ENCODE measurements around the gene CDC40.

The CDC40 gene

DNA sequence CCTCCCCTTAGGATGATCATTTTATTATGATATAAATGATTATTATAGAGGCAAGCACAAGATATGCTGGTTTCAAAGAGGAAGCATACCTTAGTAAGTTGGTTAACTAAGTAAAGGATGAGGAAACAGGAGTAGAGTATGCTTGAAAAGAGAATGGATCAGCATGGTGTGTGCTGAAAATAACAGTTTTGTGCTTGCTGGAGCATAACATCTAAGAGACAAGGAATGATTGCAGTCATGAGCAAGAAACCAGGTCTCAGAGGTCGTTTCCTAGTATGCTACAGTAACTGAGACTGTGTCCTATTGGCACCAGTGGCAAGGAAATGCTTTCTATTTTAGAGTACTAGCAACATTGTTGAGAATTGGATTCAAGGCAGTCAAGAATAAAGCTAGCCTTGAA is 34.1 kb downstream of the CDC40 start:
- no peaks in the 10 kb centered on the region for H3K79me2 ChIP-seq

DNA sequence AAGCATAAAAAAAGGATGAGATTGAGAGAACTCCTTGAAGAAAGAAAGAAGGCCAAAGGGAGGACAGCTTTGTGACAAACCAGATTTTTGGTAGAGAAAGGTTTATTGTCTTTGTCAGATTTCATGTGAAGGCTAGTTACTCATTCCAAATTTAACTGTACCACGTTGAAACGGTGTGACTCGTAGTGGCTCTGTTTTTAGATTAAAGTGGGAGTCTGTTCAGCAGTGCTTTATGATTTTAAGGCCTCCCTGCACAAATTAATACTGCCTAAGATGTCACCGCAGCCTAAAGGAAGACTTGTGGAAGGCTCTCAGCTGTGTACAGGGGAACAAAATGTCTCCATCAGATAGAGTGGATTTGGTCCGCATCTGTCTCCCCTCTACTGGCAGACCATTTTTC is 35.9 kb downstream of the CDC40 start:
- H2AFZ ChIP-seq = no peak overlapping the region
- H3K4me2 ChIP-seq (ENCODE audit: low read length) = no peak overlapping the region
- no peaks in the 10 kb centered on the region for H3K36me3 ChIP-seq (ENCODE audit: control insufficient read depth, insufficient read depth, low read length)
- H3K9me3 ChIP-seq (ENCODE audit: control insufficient read depth, low read length) = no peaks in the 10 kb centered on the region
- no peak overlapping the region for H3K4me3 ChIP-seq (ENCODE audit: low read depth, low read length)
- TF ChIP-seq, protein P1, sequence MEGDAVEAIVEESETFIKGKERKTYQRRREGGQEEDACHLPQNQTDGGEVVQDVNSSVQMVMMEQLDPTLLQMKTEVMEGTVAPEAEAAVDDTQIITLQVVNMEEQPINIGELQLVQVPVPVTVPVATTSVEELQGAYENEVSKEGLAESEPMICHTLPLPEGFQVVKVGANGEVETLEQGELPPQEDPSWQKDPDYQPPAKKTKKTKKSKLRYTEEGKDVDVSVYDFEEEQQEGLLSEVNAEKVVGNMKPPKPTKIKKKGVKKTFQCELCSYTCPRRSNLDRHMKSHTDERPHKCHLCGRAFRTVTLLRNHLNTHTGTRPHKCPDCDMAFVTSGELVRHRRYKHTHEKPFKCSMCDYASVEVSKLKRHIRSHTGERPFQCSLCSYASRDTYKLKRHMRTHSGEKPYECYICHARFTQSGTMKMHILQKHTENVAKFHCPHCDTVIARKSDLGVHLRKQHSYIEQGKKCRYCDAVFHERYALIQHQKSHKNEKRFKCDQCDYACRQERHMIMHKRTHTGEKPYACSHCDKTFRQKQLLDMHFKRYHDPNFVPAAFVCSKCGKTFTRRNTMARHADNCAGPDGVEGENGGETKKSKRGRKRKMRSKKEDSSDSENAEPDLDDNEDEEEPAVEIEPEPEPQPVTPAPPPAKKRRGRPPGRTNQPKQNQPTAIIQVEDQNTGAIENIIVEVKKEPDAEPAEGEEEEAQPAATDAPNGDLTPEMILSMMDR (IDR thresholded peaks at IDR 0.05) = no peak
- H3K27me3 ChIP-seq (ENCODE audit: control insufficient read depth, insufficient read depth, low read length) = no peaks in the 10 kb centered on the region
- no peak overlapping the region for H3K9ac ChIP-seq
- no peak overlapping the region for H3K27ac ChIP-seq
- H3K4me1 ChIP-seq = no peaks in the 10 kb centered on the region
- H3K79me2 ChIP-seq = no peaks in the 10 kb centered on the region

More for the DNA sequence above, 34.1 kb downstream of the CDC40 start:
- Histone ChIP-seq H3K4me2 (ENCODE audit: low read length) (no peak overlapping the region), H3K27me3 (ENCODE audit: control insufficient read depth, insufficient read depth, low read length) (no peaks in the 10 kb centered on the region), H3K36me3 (ENCODE audit: control insufficient read depth, insufficient read depth, low read length) (no peaks in the 10 kb centered on the region), H3K9ac (no peak overlapping the region), H3K4me1 (no peaks in the 10 kb centered on the region), H3K4me3 (ENCODE audit: low read depth, low read length) (no peak overlapping the region), H2AFZ (no peak overlapping the region), H3K9me3 (ENCODE audit: control insufficient read depth, low read length) (no peaks in the 10 kb centered on the region), H3K27ac (no peak overlapping the region)
- TF ChIP-seq, protein P1 (IDR thresholded peaks at IDR 0.05) = no peak

DNA sequence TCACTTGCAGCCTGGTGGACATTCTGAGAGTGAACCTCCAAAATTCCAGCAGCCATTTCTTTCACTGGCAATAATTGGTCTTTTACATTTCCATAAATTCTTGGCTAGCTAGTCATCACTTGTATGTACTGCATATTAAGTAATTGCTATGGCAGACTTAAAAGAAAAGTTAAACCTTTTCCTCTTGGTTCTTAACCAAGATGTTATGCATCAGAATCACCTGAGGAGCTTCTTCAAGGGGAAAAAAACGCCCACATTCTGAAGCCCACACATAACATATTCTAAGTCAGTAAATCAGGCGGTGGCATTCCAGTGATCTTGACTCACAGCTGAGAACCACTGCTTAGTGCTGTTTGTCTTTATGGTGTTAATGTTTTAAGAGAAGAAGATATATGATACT is 37.0 kb downstream of the CDC40 start:
- TF ChIP-seq, protein P1 (IDR thresholded peaks at IDR 0.05) = no peak
- Histone ChIP-seq H3K27ac (no peak overlapping the region), H3K27me3 (ENCODE audit: control insufficient read depth, insufficient read depth, low read length) (no peaks in the 10 kb centered on the region), H3K4me3 (ENCODE audit: low read depth, low read length) (no peak overlapping the region), H3K79me2 (no peaks in the 10 kb centered on the region), H2AFZ (no peak overlapping the region), H3K4me2 (ENCODE audit: low read length) (no peak overlapping the region), H3K4me1 (no peaks in the 10 kb centered on the region), H3K9me3 (ENCODE audit: control insufficient read depth, low read length) (no peaks in the 10 kb centered on the region), H3K9ac (no peak overlapping the region), H3K36me3 (ENCODE audit: control insufficient read depth, insufficient read depth, low read length) (no peaks in the 10 kb centered on the region)

GRCh38 chr6:110221738-110222137 is 41.5 kb downstream of the CDC40 start:
- H3K4me3 ChIP-seq (ENCODE audit: low read depth, low read length) = no peak overlapping the region
- no peak overlapping the region for H2AFZ ChIP-seq
- no peaks in the 10 kb centered on the region for H3K79me2 ChIP-seq
- no peaks in the 10 kb centered on the region for H3K36me3 ChIP-seq (ENCODE audit: control insufficient read depth, insufficient read depth, low read length)
- no peaks in the 10 kb centered on the region for H3K27me3 ChIP-seq (ENCODE audit: control insufficient read depth, insufficient read depth, low read length)
- H3K9me3 ChIP-seq (ENCODE audit: control insufficient read depth, low read length) = no peaks in the 10 kb centered on the region
- no peak overlapping the region for H3K4me2 ChIP-seq (ENCODE audit: low read length)
- H3K27ac ChIP-seq = no peak overlapping the region
- TF ChIP-seq, protein P1 (IDR thresholded peaks at IDR 0.05) = no peak
- H3K9ac ChIP-seq = no peak overlapping the region
- no peaks in the 10 kb centered on the region for H3K4me1 ChIP-seq

- TF ChIP-seq, protein P1 (IDR thresholded peaks at IDR 0.05) = no peak
- Histone ChIP-seq H3K27me3 (ENCODE audit: control insufficient read depth, insufficient read depth, low read length) (no peaks in the 10 kb centered on the region), H2AFZ (no peak overlapping the region), H3K36me3 (ENCODE audit: control insufficient read depth, insufficient read depth, low read length) (no peaks in the 10 kb centered on the region), H3K79me2 (no peaks in the 10 kb centered on the region), H3K4me1 (no peaks in the 10 kb centered on the region), H3K9ac (no peak overlapping the region), H3K9me3 (ENCODE audit: control insufficient read depth, low read length) (no peaks in the 10 kb centered on the region), H3K4me3 (ENCODE audit: low read depth, low read length) (no peak overlapping the region), H3K27ac (no peak overlapping the region), H3K4me2 (ENCODE audit: low read length) (no peak overlapping the region)
These were observed 46.0 kb downstream of the CDC40 start for GRCh38 chr6:110226261-110226660.

All from parathyroid adenoma (tissue), 2 donors.